Stimulated activated CD4-positive, alpha-beta T cell treated with anti-CD3 and anti-CD28 coated beads, Interleukin-4, amount 100 ng/mL, for 24 hours (primary cell): ENCODE results near the gene NVL.

Experiments used
- DNase-seq: peaks from one replicate; pipeline ENCODE4 v3.0.0-alpha.2; 2020

Gene NVL

GRCh38 chr1:224274970-224275626 lies 54.9 kb downstream of the NVL start:
- no peak for DNase-seq

- DNase-seq, result no peak
Measured at GRCh38 chr1:224273641-224274040, 56.3 kb downstream of the NVL start.

- DNase-seq, result no peak
Measured at GRCh38 chr1:224271106-224271505, 58.9 kb downstream of the NVL start.

GRCh38 chr1:224267925-224268324 lies 62.0 kb downstream of the NVL start:
- no peak for DNase-seq

- no peak for DNase-seq
Measured at GRCh38 chr1:224266915-224267856, 62.8 kb downstream of the NVL start.

GRCh38 chr1:224266105-224266914 lies 63.7 kb downstream of the NVL start:
- DNase-seq, result no peak

GRCh38 chr1:224264321-224264720 lies 65.7 kb downstream of the NVL start:
- DNase-seq, result no peak

GRCh38 chr1:224262373-224263054 lies 67.5 kb downstream of the NVL start:
- no peak for DNase-seq

DNA sequence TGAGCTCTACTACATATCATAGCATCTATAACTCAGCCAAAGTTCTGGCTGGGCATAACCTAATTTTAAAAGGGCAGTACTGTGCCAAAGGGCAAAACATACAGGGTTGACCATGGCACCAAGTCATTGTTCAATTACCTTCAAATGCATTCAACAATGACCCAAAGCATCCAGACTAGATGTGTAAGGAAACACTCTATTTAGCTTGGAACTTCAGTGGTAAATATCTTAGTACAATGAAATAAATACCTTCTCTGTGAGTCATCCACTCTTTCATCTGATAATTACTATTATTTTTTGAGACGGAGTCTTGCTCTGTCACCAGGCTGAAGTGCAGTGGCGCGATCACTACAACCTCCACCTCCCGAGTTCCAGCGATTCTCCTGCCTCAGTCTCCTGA lies 70.0 kb downstream of the NVL start:
- DNase-seq, result no peak

DNA sequence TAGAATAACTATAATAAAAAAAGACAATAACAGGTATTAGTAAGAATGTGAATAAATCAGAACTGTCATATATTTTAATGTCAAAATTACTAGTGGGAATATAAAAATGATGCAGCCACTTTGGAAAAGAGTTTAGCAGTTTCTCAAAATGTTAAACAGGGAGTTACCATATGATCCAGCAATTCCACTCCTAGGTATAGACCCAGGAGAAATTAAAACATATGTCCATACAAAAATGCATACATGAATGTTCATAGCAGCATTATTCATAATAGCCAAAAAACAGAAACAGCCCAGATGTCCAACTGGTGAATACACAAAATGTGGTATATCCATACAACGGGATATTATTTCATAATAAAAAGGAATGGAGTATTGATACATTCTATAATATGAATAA lies 71.6 kb downstream of the NVL start:
- DNase-seq, result no peak

GRCh38 chr1:224256640-224257039 lies 73.3 kb downstream of the NVL start:
- no peak for DNase-seq

GRCh38 chr1:224253721-224254120 lies 76.3 kb downstream of the NVL start:
- DNase-seq, result no peak

- no peak for DNase-seq
Measured at GRCh38 chr1:224252479-224252878, 77.5 kb downstream of the NVL start.

- DNase-seq, result no peak
Measured at GRCh38 chr1:224251741-224252146, 78.2 kb downstream of the NVL start.

DNA sequence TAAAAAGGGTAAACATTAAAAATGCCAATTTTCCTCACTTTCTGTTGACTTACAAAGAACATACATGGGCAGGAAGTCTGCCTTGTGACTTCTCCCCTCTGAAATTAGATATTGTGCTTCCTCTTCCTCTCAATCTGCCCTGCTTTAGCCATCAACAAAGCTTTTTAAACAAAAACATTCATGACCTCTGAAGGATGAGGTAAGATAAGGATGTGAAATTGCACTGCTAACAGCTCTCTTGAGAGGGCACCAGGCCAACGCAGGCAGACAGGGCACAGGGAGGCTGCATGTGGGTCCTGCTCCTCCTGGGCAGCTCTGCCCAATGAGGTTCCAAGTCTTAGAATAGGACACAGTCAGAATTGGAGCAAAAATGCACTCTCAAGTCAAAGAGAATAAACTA lies 84.8 kb downstream of the NVL start:
- DNase-seq, result no peak

DNA sequence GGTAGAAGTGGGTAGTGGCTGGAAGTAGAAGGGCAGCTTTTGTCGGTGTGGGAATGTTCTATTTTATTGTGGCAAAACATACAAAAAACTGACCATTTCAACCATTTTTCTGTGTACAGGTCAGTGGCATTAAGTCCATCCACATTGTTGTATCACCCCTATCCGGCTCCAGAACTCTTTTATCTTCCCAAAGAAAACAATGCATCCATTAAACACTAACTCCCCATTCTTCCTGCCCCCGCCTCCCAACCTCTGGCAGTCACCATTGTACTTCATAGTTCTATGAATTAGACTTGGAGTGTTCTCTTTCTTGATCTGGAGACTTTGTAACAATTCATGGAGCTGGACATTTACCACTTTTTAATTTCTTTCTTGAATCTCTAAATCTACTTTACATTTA lies 91.2 kb downstream of the NVL start:
- DNase-seq, result no peak

- DNase-seq, result no peak
Measured at GRCh38 chr1:224238212-224238611, 91.8 kb downstream of the NVL start.

DNA sequence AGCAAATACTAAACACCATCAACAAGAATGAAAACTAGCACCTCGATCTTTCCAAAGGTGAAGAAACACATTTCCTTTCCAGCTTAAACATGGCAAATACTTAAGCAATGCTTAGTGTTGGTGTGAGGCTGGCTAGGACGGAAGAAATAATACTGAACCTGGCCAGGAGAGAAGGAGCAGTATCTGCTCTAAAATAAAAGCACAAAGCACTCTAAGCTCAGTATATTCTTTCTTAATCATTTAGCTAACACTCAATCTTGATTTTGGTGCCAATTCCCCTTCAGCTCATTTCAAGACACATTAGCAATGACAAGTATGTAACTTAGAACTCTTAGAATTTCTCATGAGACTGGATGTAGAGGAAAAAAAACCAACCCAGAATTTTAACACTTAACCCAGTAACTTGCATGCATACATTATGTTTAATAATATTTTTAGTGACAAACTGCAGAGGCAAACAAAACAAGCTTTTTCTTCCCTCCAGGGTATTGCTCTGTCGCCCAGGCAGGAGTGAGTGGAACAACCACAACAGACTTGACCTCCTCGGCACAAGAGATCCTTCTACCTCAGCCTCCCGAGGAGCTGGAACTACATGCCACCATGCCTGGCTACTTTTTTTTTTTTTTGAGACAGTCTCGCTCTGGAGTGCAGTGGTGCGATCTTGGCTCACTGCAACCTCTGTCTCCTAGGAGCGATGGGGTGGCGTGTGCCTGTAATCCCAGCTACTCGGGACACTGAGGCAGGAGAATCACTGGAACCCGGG lies 92.7 kb downstream of the NVL start:
- DNase-seq, result no peak

DNA sequence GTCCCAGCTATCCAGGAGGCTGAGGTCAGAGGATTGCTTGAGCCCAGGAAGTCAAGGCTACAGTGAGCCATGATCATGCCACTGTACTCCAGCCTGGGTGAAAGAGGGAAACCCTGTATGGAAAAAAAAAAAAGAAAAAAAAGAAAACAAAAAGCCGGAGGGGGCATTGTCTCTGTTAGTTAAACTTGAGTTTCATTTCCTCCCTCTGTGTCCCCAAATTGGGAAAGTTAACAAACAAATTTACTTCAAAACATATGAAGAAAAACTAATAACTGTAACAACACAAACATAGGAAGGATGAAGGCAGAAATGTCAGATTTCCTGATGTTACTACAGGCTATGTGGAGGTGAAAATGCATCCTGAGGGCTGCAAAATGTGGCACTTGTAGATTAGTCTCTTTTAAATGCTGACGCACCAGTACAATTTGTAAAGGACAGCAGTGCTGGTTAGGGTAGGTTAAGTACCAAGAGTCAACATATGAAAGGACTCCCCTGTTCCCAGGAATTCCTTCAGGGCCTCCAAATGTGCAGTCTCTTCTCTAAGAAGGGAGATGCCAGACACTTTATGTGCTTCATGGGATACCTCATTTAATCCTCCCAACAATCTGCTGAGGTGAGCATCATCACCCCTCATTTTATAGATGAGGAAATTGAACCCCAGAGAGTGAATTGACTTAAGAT lies 94.0 kb downstream of the NVL start:
- DNase-seq, result no peak

- DNase-seq, result no peak
Measured at GRCh38 chr1:224234017-224234416, 96.0 kb downstream of the NVL start.

- no peak for DNase-seq
Measured at GRCh38 chr1:224226849-224227502, 103.0 kb downstream of the NVL start.
